GM23338 (cell line): ENCODE results near the gene COMMD7. TPM values are rescaled to one million over a fixed set of nuclear protein-coding genes. Genes with fewer than 3 reads are reported as not detected.

Experiments
- ATAC-seq: fragments of 200-7000 bp; cut with Tn5 transposase; 3 replicates; pipeline ENCODE4 v1.9.1; 2020
- DNase-seq: peaks from one replicate; pipeline ENCODE4 v3.0.0-alpha.2; 2015; ENCODE audit warnings: low spot score
- H2AFZ ChIP-seq: fragments of 200-600 bp; sonication (generic); 2 replicates; pipeline ENCODE4 v1.8.0; 2016; ENCODE audit warnings: antibody characterized with exemption, mild to moderate bottlenecking, moderate library complexity
- H3F3A ChIP-seq: fragments of 200-600 bp; sonication (generic); replicated peaks from 2 replicates; pipeline ENCODE4 v1.8.0; 2017; ENCODE audit warnings: antibody characterized with exemption, mixed run types, low read depth
- H3K27ac ChIP-seq: fragments of 200-600 bp; sonication (generic); 2 replicates; pipeline ENCODE4 v1.6.1; 2016; ENCODE audit warnings: low read depth
- H3K27me3 ChIP-seq: fragments of 200-600 bp; sonication (generic); 2 replicates; pipeline ENCODE4 v1.8.0; 2016; ENCODE audit warnings: mild to moderate bottlenecking, mixed run types, moderate library complexity; ENCODE audit not compliant: insufficient read depth
- H3K36me3 ChIP-seq: fragments of 200-600 bp; sonication (generic); 2 replicates; pipeline ENCODE4 v1.8.0; 2016; ENCODE audit warnings: mild to moderate bottlenecking; ENCODE audit not compliant: insufficient read depth
- H3K4me1 ChIP-seq: fragments of 200-600 bp; sonication (generic); 2 replicates; pipeline ENCODE4 v1.8.0; 2016; ENCODE audit warnings: mild to moderate bottlenecking, moderate library complexity; ENCODE audit not compliant: insufficient read depth
- H3K4me2 ChIP-seq: fragments of 200-600 bp; sonication (generic); 2 replicates; pipeline ENCODE4 v1.7.1; 2017; ENCODE audit warnings: mixed run types
- H3K4me3 ChIP-seq: fragments of 200-600 bp; sonication (generic); 2 replicates; pipeline ENCODE4 v1.6.1; 2016; ENCODE audit warnings: mixed run types
- H3K79me2 ChIP-seq: fragments of 200-600 bp; sonication (generic); replicated peaks from 2 replicates; pipeline ENCODE4 v1.8.0; 2017; ENCODE audit warnings: mild to moderate bottlenecking; ENCODE audit not compliant: insufficient read depth
- H3K9me2 ChIP-seq: fragments of 200-600 bp; sonication (generic); 2 replicates; pipeline ENCODE4 v1.8.0; 2017; ENCODE audit not compliant: insufficient read depth
- H4K20me1 ChIP-seq: fragments of 200-600 bp; sonication (generic); replicated peaks from 2 replicates; pipeline ENCODE4 v1.8.0; 2017; ENCODE audit warnings: mild to moderate bottlenecking; ENCODE audit not compliant: insufficient read depth
- H3K27ac Mint-ChIP-seq: 2 replicates; pipeline ENCODE4 v1.8.0; 2020; ENCODE audit warnings: inconsistent platforms, mild to moderate bottlenecking, moderate library complexity, mixed read lengths
- H3K27me3 Mint-ChIP-seq: 3 replicates; pipeline ENCODE4 v1.8.0; 2022; ENCODE audit warnings: low read depth, mild to moderate bottlenecking, moderate library complexity, mixed read lengths, inconsistent platforms; ENCODE audit not compliant: insufficient read depth, poor library complexity
- H3K36me3 Mint-ChIP-seq: 3 replicates; pipeline ENCODE4 v1.8.0; 2021; ENCODE audit warnings: low read depth, mild to moderate bottlenecking, inconsistent platforms, moderate library complexity, mixed read lengths
- H3K4me1 Mint-ChIP-seq: 3 replicates; pipeline ENCODE4 v1.8.0; 2020; ENCODE audit warnings: mild to moderate bottlenecking, inconsistent platforms, mixed read lengths
- H3K4me3 Mint-ChIP-seq: 3 replicates; pipeline ENCODE4 v1.8.0; 2021; ENCODE audit warnings: moderate library complexity, mild to moderate bottlenecking, inconsistent platforms, mixed read lengths
- H3K9me3 Mint-ChIP-seq: 3 replicates; pipeline ENCODE4 v1.8.0; 2020; ENCODE audit warnings: moderate library complexity, mild to moderate bottlenecking, inconsistent platforms, mixed read lengths
- CREB1 ChIP-seq: fragments of 250-450 bp; sonication (Bioruptor Pico); IDR thresholded peaks from 2 replicates; pipeline ENCODE4 v1.5.0; 2020; ENCODE audit warnings: low read depth, mild to moderate bottlenecking, moderate library complexity
- EZH2 ChIP-seq: fragments of 200-600 bp; sonication (generic); IDR thresholded peaks from one replicate; pipeline ENCODE4 v1.8.0; 2017; ENCODE audit warnings: antibody characterized with exemption, mild to moderate bottlenecking, low read depth; ENCODE audit not compliant: unreplicated experiment
- EZH2phosphoT487 ChIP-seq: fragments of 200-600 bp; sonication (generic); IDR thresholded peaks from one replicate; pipeline ENCODE4 v1.8.1; 2018; ENCODE audit warnings: antibody characterized with exemption; ENCODE audit not compliant: unreplicated experiment
- JUNB ChIP-seq: IDR thresholded peaks from one replicate; pipeline ENCODE4 v1.6.1; 2016; ENCODE audit warnings: antibody characterized with exemption; ENCODE audit not compliant: unreplicated experiment
- NANOG ChIP-seq: IDR thresholded peaks from 2 replicates; pipeline ENCODE4 v1.6.1; 2016; ENCODE audit warnings: antibody characterized with exemption, borderline replicate concordance
- POLR2AphosphoS5 ChIP-seq: IDR thresholded peaks from 2 replicates; pipeline ENCODE4 v1.6.1; 2016; ENCODE audit warnings: antibody characterized with exemption, low read depth
- STAT1 ChIP-seq: IDR thresholded peaks from one replicate; pipeline ENCODE4 v1.6.1; 2016; ENCODE audit warnings: antibody characterized with exemption; ENCODE audit not compliant: unreplicated experiment
- ZNF114 ChIP-seq: fragments of 250-450 bp; sonication (Bioruptor Pico); IDR thresholded peaks from 2 replicates; pipeline ENCODE4 v1.5.0; 2020; ENCODE audit warnings: mild to moderate bottlenecking, moderate library complexity
- ZNF331 ChIP-seq: fragments of 250-450 bp; sonication (Bioruptor Pico); IDR thresholded peaks from 2 replicates; pipeline ENCODE4 v1.5.0; 2020; ENCODE audit warnings: low read depth, mild to moderate bottlenecking, moderate library complexity
- polyA plus RNA-seq: library from polyadenylated mRNA; unstranded; fragments of >200 nt; fragmentation: Nextera tagmentation; extraction: Ambion mirVana; gene quantifications from 2 replicates; pipeline ENCODE4 v1.2.1, GENCODE V29; 2016
- total RNA-seq: library from RNA; depleted of rRNA; stranded (reverse); fragments of >200 nt; shearing (Covaris generic); gene quantifications from 2 replicates; pipeline ENCODE4 v1.2.3, GENCODE V29; 2014
- TF ChIP-seq, protein P1 (sequence below): IDR thresholded peaks from one replicate; pipeline ENCODE4 v1.6.1; 2018; ENCODE audit warnings: antibody characterized with exemption; ENCODE audit not compliant: unreplicated experiment
- TF ChIP-seq, protein P2 (sequence below): fragments of 250-450 bp; sonication (Bioruptor Pico); IDR thresholded peaks from 2 replicates; pipeline ENCODE4 v1.5.0; 2020; ENCODE audit warnings: mild to moderate bottlenecking, moderate library complexity
- TF ChIP-seq, protein P3 (sequence below), 2 experiments: fragments of 200-600 bp in 1 of 2; sonication (generic) in 1 of 2; conservative IDR thresholded peaks; 2 replicates each; pipeline versions ENCODE4 v1.5.1 to v1.6.1; 2016 to 2017; ENCODE audit warnings: antibody characterized with exemption in 2 of 2, low read depth in 2 of 2, mild to moderate bottlenecking in 2 of 2, moderate library complexity in 1 of 2
- TF ChIP-seq, protein P4 (sequence below): IDR thresholded peaks from 2 replicates; pipeline ENCODE4 v1.6.1; 2016; ENCODE audit warnings: antibody characterized with exemption

Gene COMMD7
- total and polyA plus RNA-seq, 2 experiments from 2014 or later: 67.3 to 86.4 TPM

DNA sequence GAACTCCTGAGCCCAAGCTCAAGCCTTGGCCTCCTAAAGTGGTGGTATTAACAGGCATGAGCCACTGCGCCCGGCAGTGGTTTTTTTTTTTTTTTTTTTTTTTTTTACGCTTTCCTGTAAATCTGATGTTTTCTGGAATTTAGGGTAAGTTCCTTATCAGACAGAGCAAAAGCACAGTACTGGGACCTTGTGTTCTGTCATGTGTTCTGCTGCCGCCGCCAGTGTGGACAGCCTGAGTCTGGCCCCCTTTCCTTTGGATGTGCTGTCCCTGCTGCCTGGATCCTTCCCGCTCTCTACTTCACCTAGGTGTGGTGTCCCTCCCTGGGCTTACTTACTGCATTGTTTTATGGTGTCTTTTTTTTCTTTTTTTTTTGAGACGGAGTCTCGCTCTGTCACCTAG lies 30.6 kb upstream of the COMMD7 start:
- no peaks in the 10 kb centered on the region for H3K9me2 ChIP-seq
- peaks cover 100% of the 10 kb centered on the region for H3K4me1 ChIP-seq
- TF ChIP-seq POLR2AphosphoS5 (no peak; the same call in none of the 2 replicates), EZH2 (no peak), JUNB (no peak), NANOG (no peak), STAT1 (no peak), ZNF331 (no peak), ZNF114 (CRISPR knock-in tag) (no peak), EZH2phosphoT487 (no peak), CREB1 (CRISPR knock-in tag) (no peak)
- TF ChIP-seq, protein P1, sequence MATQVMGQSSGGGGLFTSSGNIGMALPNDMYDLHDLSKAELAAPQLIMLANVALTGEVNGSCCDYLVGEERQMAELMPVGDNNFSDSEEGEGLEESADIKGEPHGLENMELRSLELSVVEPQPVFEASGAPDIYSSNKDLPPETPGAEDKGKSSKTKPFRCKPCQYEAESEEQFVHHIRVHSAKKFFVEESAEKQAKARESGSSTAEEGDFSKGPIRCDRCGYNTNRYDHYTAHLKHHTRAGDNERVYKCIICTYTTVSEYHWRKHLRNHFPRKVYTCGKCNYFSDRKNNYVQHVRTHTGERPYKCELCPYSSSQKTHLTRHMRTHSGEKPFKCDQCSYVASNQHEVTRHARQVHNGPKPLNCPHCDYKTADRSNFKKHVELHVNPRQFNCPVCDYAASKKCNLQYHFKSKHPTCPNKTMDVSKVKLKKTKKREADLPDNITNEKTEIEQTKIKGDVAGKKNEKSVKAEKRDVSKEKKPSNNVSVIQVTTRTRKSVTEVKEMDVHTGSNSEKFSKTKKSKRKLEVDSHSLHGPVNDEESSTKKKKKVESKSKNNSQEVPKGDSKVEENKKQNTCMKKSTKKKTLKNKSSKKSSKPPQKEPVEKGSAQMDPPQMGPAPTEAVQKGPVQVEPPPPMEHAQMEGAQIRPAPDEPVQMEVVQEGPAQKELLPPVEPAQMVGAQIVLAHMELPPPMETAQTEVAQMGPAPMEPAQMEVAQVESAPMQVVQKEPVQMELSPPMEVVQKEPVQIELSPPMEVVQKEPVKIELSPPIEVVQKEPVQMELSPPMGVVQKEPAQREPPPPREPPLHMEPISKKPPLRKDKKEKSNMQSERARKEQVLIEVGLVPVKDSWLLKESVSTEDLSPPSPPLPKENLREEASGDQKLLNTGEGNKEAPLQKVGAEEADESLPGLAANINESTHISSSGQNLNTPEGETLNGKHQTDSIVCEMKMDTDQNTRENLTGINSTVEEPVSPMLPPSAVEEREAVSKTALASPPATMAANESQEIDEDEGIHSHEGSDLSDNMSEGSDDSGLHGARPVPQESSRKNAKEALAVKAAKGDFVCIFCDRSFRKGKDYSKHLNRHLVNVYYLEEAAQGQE: no peak
- TF ChIP-seq, protein P2, sequence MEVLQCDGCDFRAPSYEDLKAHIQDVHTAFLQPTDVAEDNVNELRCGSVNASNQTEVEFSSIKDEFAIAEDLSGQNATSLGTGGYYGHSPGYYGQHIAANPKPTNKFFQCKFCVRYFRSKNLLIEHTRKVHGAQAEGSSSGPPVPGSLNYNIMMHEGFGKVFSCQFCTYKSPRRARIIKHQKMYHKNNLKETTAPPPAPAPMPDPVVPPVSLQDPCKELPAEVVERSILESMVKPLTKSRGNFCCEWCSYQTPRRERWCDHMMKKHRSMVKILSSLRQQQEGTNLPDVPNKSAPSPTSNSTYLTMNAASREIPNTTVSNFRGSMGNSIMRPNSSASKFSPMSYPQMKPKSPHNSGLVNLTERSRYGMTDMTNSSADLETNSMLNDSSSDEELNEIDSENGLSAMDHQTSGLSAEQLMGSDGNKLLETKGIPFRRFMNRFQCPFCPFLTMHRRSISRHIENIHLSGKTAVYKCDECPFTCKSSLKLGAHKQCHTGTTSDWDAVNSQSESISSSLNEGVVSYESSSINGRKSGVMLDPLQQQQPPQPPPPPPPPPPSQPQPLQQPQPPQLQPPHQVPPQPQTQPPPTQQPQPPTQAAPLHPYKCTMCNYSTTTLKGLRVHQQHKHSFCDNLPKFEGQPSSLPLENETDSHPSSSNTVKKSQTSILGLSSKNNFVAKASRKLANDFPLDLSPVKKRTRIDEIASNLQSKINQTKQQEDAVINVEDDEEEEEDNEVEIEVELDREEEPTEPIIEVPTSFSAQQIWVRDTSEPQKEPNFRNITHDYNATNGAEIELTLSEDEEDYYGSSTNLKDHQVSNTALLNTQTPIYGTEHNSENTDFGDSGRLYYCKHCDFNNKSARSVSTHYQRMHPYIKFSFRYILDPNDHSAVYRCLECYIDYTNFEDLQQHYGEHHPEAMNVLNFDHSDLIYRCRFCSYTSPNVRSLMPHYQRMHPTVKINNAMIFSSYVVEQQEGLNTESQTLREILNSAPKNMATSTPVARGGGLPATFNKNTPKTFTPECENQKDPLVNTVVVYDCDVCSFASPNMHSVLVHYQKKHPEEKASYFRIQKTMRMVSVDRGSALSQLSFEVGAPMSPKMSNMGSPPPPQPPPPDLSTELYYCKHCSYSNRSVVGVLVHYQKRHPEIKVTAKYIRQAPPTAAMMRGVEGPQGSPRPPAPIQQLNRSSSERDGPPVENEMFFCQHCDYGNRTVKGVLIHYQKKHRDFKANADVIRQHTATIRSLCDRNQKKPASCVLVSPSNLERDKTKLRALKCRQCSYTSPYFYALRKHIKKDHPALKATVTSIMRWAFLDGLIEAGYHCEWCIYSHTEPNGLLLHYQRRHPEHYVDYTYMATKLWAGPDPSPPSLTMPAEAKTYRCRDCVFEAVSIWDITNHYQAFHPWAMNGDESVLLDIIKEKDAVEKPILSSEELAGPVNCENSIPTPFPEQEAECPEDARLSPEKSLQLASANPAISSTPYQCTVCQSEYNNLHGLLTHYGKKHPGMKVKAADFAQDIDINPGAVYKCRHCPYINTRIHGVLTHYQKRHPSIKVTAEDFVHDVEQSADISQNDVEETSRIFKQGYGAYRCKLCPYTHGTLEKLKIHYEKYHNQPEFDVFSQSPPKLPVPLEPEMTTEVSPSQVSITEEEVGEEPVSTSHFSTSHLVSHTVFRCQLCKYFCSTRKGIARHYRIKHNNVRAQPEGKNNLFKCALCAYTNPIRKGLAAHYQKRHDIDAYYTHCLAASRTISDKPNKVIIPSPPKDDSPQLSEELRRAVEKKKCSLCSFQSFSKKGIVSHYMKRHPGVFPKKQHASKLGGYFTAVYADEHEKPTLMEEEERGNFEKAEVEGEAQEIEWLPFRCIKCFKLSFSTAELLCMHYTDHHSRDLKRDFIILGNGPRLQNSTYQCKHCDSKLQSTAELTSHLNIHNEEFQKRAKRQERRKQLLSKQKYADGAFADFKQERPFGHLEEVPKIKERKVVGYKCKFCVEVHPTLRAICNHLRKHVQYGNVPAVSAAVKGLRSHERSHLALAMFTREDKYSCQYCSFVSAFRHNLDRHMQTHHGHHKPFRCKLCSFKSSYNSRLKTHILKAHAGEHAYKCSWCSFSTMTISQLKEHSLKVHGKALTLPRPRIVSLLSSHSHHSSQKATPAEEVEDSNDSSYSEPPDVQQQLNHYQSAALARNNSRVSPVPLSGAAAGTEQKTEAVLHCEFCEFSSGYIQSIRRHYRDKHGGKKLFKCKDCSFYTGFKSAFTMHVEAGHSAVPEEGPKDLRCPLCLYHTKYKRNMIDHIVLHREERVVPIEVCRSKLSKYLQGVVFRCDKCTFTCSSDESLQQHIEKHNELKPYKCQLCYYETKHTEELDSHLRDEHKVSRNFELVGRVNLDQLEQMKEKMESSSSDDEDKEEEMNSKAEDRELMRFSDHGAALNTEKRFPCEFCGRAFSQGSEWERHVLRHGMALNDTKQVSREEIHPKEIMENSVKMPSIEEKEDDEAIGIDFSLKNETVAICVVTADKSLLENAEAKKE (CRISPR knock-in tag): no peak
- TF ChIP-seq, protein P3, sequence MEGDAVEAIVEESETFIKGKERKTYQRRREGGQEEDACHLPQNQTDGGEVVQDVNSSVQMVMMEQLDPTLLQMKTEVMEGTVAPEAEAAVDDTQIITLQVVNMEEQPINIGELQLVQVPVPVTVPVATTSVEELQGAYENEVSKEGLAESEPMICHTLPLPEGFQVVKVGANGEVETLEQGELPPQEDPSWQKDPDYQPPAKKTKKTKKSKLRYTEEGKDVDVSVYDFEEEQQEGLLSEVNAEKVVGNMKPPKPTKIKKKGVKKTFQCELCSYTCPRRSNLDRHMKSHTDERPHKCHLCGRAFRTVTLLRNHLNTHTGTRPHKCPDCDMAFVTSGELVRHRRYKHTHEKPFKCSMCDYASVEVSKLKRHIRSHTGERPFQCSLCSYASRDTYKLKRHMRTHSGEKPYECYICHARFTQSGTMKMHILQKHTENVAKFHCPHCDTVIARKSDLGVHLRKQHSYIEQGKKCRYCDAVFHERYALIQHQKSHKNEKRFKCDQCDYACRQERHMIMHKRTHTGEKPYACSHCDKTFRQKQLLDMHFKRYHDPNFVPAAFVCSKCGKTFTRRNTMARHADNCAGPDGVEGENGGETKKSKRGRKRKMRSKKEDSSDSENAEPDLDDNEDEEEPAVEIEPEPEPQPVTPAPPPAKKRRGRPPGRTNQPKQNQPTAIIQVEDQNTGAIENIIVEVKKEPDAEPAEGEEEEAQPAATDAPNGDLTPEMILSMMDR (conservative IDR thresholded peaks at IDR 0.05; ENCODE audit: low read depth in 2 of 2): no peak
- TF ChIP-seq, protein P4, sequence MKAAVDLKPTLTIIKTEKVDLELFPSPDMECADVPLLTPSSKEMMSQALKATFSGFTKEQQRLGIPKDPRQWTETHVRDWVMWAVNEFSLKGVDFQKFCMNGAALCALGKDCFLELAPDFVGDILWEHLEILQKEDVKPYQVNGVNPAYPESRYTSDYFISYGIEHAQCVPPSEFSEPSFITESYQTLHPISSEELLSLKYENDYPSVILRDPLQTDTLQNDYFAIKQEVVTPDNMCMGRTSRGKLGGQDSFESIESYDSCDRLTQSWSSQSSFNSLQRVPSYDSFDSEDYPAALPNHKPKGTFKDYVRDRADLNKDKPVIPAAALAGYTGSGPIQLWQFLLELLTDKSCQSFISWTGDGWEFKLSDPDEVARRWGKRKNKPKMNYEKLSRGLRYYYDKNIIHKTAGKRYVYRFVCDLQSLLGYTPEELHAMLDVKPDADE: no peak
- Mint-ChIP-seq H3K27ac (peak overlapping the region; percentile 61), H3K36me3 (peaks cover 99% of the 10 kb centered on the region), H3K4me3 (peak overlapping the region; percentile 46), H3K4me1 (peaks cover 89% of the 10 kb centered on the region), H3K27me3 (peaks cover 43% of the 10 kb centered on the region), H3K9me3 (no peaks in the 10 kb centered on the region)
- H2AFZ ChIP-seq: no peak overlapping the region
- DNase-seq: no peak
- ATAC-seq: no peak
- peak overlapping the region; percentile 97 for H3K4me2 ChIP-seq
- H3K27ac ChIP-seq: peak overlapping the region; percentile 88
- H3F3A ChIP-seq: peaks cover 97% of the 10 kb centered on the region
- peaks cover 93% of the 10 kb centered on the region for H3K36me3 ChIP-seq
- peaks cover 100% of the 10 kb centered on the region for H3K79me2 ChIP-seq
- H3K4me3 ChIP-seq: peak overlapping the region; percentile 91; the same call in 1 of the 2 replicates
- H3K27me3 ChIP-seq: no peaks in the 10 kb centered on the region
- peaks cover 99% of the 10 kb centered on the region for H4K20me1 ChIP-seq
